Ascending aorta (tissue), 2 donors: ENCODE results near the gene KAZN. TPM values are rescaled to one million over a fixed set of nuclear protein-coding genes. Genes with fewer than 3 reads are reported as not detected.

Experiments used
- DNase-seq, 2 donors: peaks; one replicate each; pipeline ENCODE4 v3.0.0-alpha.2; 2019; ENCODE audit warnings: low spot score in 2 of 2
- H3K27ac ChIP-seq, 2 donors: fragments of 200-600 bp; sonication (generic); one replicate each; pipeline ENCODE4 v1.5.1; 2016 to 2017; ENCODE audit warnings: mild to moderate bottlenecking in 1 of 2
- H3K27me3 ChIP-seq: fragments of 200-600 bp; sonication (generic); one replicate; pipeline ENCODE4 v1.5.1; 2017
- H3K36me3 ChIP-seq, 2 donors: fragments of 200-600 bp; sonication (generic); one replicate each; pipeline ENCODE4 v1.5.1; 2016
- H3K4me1 ChIP-seq, 2 donors: fragments of 200-600 bp; sonication (generic); one replicate each; pipeline ENCODE4 v1.5.1; 2016 to 2017; ENCODE audit warnings: mild to moderate bottlenecking in 1 of 2
- H3K4me3 ChIP-seq, 2 donors: fragments of 200-600 bp; sonication (generic); one replicate each; pipeline ENCODE4 v1.5.1; 2016 to 2017; ENCODE audit warnings: mild to moderate bottlenecking in 1 of 2
- H3K9me3 ChIP-seq, 2 donors: fragments of 200-600 bp; sonication (generic); one replicate each; pipeline ENCODE4 v1.5.1; 2016
- intact Hi-C: fragments of 100-400 bp; cut with DNase I; formaldehyde crosslinking; loops from one replicate; pipeline ENCODE4 v1.15.1; 2023
- total RNA-seq: library from RNA; depleted of rRNA; stranded (reverse); fragments of >200 nt; gene quantifications from one replicate; pipeline ENCODE4 v1.1.0, GENCODE V29; 2016
- TF ChIP-seq, protein P1 (sequence below), 3 experiments: fragments of 200-600 bp in 2 of 3; fragments of 450-650 bp in 1 of 3; sonication (generic) in 2 of 3; IDR thresholded peaks; one replicate each; pipeline ENCODE4 v1.5.1; 2016 to 2019; ENCODE audit warnings: antibody characterized with exemption in 3 of 3, mild to moderate bottlenecking in 1 of 3, moderate library complexity in 1 of 3

KAZN gene
- total RNA-seq, 1 donor from 2014 or later, result 58.5 TPM

DNA sequence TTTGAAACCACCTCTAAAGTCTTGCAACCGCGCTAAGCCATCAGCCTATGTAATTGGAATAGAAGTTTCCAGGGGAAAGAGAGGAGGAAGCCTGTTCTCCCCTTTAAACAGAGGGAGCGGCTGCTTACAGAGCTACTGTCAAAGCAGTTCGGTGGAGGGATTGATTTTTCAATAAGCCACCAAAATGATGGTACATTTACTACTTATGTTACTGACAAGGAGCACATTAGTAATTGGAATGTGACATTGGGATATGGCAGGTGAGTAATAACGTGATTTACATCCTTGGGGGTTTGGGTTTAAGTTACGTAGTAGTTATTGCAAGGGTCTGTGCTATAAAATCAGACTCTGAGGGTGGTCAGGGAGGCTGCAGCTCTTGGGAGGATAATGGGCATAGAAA lies 257.3 kb downstream of the KAZN start:
- Histone ChIP-seq H3K36me3 (no peaks in the 10 kb centered on the region), H3K9me3 (no peaks in the 10 kb centered on the region), H3K27me3 (no peaks in the 10 kb centered on the region), H3K4me1 (no peaks in the 10 kb centered on the region), H3K4me3 (no peak overlapping the region), H3K27ac (no peak overlapping the region)
- DNase-seq, result no peak
- intact Hi-C loops, result no loop called here
- TF ChIP-seq, protein P1, sequence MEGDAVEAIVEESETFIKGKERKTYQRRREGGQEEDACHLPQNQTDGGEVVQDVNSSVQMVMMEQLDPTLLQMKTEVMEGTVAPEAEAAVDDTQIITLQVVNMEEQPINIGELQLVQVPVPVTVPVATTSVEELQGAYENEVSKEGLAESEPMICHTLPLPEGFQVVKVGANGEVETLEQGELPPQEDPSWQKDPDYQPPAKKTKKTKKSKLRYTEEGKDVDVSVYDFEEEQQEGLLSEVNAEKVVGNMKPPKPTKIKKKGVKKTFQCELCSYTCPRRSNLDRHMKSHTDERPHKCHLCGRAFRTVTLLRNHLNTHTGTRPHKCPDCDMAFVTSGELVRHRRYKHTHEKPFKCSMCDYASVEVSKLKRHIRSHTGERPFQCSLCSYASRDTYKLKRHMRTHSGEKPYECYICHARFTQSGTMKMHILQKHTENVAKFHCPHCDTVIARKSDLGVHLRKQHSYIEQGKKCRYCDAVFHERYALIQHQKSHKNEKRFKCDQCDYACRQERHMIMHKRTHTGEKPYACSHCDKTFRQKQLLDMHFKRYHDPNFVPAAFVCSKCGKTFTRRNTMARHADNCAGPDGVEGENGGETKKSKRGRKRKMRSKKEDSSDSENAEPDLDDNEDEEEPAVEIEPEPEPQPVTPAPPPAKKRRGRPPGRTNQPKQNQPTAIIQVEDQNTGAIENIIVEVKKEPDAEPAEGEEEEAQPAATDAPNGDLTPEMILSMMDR (IDR thresholded peaks at IDR 0.05), result no peak

DNA sequence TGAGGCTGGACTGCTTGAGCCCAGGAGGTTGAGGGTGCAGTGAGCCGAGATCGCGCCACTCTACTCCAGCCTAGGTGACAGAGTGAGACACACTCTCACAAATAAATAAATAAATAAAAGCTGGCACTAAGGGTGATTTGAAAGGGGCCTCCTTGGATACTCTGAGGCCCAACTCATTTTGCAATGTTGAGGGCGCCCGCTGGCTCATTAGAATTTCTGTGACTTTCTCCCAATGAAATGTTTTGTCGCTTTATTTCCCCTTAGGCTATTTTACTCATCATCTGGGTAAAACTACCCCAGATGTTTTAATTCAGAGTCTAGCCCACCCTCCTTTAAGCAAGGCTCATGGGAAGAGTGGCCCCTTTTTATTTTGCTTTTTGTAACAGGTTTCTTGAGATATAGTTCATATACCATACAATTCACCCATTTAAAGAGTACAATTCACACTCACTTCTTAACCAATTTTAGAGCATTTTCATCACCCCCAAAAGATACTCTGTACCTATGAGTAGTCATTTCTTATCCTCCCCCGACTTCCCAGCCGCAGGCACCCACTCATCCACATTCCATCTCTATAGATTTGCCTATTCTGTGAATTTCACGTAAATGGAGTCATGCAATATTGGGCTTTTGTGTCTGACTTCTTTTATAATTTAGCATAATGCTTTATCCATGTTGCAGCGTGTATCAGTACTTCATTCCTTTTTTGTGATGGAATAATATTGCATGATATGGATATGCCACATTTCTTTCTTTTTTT lies 259.1 kb downstream of the KAZN start:
- intact Hi-C loops, result no loop called here
- Histone ChIP-seq H3K4me3 (no peak overlapping the region), H3K9me3 (no peaks in the 10 kb centered on the region), H3K27me3 (no peaks in the 10 kb centered on the region), H3K27ac (no peak overlapping the region), H3K36me3 (no peaks in the 10 kb centered on the region), H3K4me1 (no peaks in the 10 kb centered on the region)
- no peak for DNase-seq
- TF ChIP-seq, protein P1 (IDR thresholded peaks at IDR 0.05), result no peak

DNA sequence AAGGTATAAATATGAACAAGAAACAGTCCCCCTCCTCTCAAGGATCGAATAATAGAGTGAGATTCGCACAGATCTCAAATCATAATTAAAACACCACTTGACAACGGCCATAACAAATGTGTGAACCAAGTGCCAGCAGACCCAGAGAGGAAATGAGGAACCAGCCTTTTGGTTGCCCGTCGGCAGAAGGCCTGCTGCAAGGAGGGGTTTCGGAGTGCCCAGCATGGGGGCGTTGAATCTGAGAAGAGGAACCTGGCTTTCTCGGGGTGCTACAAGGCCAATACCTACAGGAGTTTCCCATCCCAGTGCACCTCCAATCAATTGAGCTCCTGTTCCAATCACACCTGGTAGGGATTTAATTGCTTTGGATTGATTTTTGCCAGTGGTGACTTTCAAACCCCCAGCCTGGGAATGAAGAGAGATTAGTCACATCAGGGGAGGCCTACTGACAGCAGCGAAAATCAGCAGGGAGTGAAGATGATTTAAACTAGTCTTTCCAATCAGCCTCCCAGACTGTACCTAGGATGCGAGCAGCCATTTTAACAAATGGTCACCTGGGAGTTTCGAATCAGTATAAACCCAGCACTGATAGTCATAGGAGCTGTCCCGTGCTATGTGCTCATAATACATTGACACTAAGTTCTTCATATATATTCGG lies 263.8 kb downstream of the KAZN start:
- intact Hi-C loops, result no loop called here
- Histone ChIP-seq H3K9me3 (no peaks in the 10 kb centered on the region), H3K27ac (no peak overlapping the region), H3K4me1 (no peaks in the 10 kb centered on the region), H3K27me3 (no peaks in the 10 kb centered on the region), H3K36me3 (no peaks in the 10 kb centered on the region), H3K4me3 (no peak overlapping the region)
- DNase-seq, result no peak
- TF ChIP-seq, protein P1 (IDR thresholded peaks at IDR 0.05), result no peak

DNA sequence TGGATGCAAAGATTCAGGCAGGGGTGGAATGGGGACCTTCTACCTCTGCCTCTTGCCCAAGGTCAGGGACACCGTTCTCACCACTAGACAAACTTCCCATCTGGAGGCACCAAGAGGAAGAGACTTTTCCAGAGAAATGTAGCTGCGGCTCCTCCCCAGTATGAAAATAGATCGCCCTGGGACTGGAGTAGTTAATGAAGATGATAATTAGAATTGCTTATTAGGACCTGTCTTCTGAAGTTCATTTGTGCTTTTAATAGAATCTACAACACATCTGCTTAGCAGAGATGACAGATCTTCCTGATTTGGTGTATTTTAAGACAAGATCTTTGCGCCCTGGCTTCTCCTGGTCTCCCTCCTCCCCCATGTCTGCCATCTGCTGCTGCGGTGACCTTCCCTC lies 266.6 kb downstream of the KAZN start:
- intact Hi-C loops, result no loop called here
- TF ChIP-seq, protein P1 (IDR thresholded peaks at IDR 0.05), result no peak
- no peaks in the 10 kb centered on the region for H3K4me1 ChIP-seq
- H3K27ac ChIP-seq, result no peak overlapping the region
- no peak for DNase-seq
- no peak overlapping the region for H3K4me3 ChIP-seq
- no peaks in the 10 kb centered on the region for H3K27me3 ChIP-seq
- H3K9me3 ChIP-seq, result no peaks in the 10 kb centered on the region
- no peaks in the 10 kb centered on the region for H3K36me3 ChIP-seq

DNA sequence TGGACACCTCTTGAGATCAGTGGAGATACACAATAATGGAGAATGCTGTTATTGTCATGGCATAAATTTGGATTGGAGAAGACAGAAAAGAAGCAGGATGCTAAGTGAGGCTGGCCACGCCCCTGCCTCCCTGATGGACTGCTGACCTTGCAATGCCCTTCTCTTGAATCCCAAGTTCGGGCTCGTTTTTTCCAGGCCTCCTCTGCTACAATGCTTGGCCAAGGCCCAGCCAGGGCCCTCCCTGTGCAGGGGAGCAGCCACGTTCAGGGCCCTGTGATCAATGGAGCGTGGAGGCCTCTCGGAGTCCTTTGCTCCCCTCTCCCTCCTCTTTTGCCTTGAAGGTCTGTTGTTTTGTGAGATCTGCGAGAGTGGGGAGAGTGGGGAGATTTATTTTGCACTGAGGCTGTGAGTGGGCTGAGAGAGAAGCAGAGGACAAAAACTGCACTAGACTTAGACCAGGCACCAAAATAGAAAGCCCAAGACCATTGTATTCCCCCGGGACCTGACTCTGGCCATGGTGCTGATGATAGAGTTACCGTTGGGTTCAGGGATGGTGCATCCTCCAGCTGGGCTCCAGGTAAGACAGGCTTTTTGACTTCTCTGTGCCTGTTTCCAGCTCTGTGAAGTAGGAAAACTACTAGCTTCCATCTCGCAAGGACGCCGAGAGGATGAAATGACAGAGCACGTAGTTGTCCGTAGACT lies 268.6 kb downstream of the KAZN start:
- intact Hi-C loops, result no loop called here
- Histone ChIP-seq H3K36me3 (no peaks in the 10 kb centered on the region), H3K27ac (no peak overlapping the region), H3K4me3 (no peak overlapping the region), H3K9me3 (no peaks in the 10 kb centered on the region), H3K27me3 (no peaks in the 10 kb centered on the region), H3K4me1 (no peaks in the 10 kb centered on the region)
- TF ChIP-seq, protein P1 (IDR thresholded peaks at IDR 0.05), result no peak
- DNase-seq, result no peak
